ENCODE measurements around the gene STOX1.
A peak's percentile ranks its signal among the peaks of the same experiment; 100 is the strongest.

The STOX1 gene

DNA sequence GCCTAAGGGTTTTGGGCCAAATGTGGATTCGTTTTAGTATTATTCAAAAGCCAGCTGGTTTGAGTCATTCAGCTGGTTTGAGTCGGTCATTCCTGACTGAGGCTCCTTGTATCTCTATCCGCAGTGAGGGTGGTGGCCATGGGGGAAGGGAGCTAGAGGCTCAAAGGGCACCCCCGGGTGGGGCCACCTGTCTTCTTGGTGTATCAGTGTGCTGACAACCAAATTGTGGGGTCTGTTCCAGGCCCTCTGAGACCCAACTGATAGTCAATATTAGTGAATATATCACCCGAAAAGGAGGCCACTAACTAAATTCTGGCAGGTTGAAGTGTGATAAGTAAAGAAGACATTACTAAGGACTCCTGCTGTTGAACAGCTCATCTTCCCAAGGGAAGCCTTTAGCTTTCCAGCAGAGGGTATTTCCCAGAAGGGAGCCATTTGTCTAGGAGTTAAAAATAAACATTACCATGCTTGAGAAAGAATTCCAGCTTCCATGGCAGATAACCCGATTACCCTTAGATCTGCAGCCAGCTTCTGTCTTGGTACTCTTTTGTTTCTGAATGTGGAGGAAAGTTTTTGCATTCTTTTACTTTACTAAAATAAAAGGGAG, 43.9 kb downstream of the STOX1 start:
- H3K9me3 ChIP-seq (ENCODE audit: control insufficient read depth, low read length), result no peaks in the 10 kb centered on the region
- no peaks in the 10 kb centered on the region for H3K4me1 ChIP-seq (ENCODE audit: control insufficient read depth, insufficient read depth, low read length)
- H3K27me3 ChIP-seq (ENCODE audit: control insufficient read depth, insufficient read depth, low read length), result no peaks in the 10 kb centered on the region
- no peak overlapping the region for H3K9ac ChIP-seq (ENCODE audit: low read length)
- no peak overlapping the region for H3K4me3 ChIP-seq (ENCODE audit: low read length)
- no peaks in the 10 kb centered on the region for H3K36me3 ChIP-seq (ENCODE audit: control insufficient read depth, insufficient read depth, low read length)

DNA sequence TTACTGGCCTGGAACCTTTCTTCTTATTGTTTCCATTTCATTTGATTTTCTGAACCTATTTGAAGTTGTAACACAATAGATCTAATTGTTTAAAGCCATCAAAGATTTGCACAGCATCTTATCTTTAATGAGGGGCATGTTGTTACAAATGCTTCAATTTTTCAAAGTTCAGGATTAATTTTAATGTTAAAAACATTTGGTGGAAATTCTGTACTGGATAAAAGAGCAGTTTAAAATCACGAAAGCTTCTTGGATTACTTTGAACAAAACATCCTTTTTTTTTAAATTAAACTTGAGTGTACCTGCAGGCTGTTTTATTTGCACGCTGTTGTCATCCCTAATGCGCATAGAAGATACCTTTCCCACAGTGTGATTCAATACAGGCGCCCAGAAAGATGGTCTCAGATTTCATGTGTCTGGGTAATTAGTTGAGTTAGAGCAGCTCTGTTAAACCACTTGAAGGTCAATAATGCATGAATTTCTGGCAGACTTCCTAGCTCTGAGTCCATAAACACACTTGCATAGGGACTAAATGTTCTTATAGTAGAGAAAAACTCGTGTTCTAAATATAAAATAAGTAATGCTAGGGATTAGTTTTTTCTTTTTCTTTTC, 44.5 kb downstream of the STOX1 start:
- Histone ChIP-seq H3K4me1 (ENCODE audit: control insufficient read depth, insufficient read depth, low read length) (no peaks in the 10 kb centered on the region), H3K9me3 (ENCODE audit: control insufficient read depth, low read length) (no peaks in the 10 kb centered on the region), H3K27me3 (ENCODE audit: control insufficient read depth, insufficient read depth, low read length) (no peaks in the 10 kb centered on the region), H3K36me3 (ENCODE audit: control insufficient read depth, insufficient read depth, low read length) (no peaks in the 10 kb centered on the region), H3K4me3 (ENCODE audit: low read length) (no peak overlapping the region), H3K9ac (ENCODE audit: low read length) (no peak overlapping the region)

DNA sequence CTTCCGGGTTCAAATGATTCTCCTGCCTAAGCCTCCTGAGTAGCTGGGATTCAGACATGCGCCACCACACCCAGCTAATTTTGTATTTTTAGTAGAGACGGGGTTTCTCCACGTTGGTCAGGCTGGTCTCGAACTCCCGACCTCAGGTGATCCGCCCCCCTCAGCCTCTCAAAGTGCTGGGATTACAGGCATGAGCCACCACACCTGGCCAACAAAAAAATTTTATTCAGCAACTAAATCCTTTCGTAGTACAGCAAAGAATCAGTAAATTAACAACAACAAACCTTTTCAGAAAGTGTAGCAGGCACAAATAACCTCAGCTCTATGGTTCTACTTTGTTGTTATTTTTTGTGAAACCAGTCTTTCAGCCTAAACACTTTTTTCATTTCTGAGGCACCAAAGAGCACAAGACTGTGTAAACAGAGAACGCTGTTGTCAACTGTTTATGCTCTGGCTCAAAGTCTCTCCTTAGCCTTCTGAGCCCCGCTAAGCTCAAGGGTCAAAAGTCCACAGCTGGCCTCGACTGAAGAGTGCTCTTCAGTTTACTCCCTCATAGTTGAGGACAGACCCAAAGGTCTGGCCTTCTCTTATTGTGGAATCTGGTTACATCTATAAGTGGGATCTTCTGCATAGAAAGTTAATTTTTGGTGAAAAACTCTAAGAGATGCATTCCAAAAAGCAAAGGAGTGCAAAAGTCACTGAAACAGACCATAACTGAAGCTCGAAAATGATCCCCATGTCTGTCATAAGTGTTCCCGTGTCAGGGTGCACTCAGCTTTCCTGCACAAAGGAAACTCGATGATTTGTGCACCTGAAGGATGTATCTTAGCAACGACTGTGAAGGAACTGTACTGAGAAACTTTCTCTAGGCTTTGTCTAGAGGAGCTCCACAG, 49.2 kb downstream of the STOX1 start:
- Histone ChIP-seq H3K9ac (ENCODE audit: low read length) (no peak overlapping the region), H3K4me3 (ENCODE audit: low read length) (no peak overlapping the region), H3K27me3 (ENCODE audit: control insufficient read depth, insufficient read depth, low read length) (no peaks in the 10 kb centered on the region), H3K9me3 (ENCODE audit: control insufficient read depth, low read length) (no peaks in the 10 kb centered on the region), H3K4me1 (ENCODE audit: control insufficient read depth, insufficient read depth, low read length) (no peaks in the 10 kb centered on the region), H3K36me3 (ENCODE audit: control insufficient read depth, insufficient read depth, low read length) (no peaks in the 10 kb centered on the region)

DNA sequence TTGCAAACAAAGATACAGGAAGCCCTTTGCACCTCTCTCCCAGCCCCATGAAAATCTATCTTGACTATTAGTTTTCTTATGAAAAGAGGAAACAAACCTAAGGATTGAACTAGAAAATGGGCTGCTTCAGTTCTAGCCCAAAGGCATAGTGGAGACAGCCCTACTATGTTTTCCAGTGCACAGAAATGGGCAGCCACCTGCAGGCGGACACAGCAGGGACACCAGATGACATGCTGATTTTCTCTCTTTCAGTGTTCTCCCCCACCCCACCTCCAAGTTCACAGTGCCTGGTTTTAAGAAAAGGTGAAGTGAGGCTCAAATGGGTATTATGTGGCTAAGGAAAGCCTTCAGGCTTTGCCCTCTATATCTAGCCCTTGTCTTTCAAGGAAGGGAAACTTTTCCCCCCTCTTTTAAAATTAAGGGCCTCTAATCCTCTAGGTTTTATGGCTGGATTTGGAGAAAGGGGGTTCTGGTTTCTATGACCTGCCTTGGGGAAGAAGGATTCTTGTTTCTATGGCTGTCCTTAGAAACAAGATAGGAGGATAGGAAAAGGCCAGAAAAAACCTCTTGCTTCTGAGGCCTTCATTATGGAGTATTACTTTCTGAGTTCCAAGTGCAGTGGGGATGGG, 50.3 kb downstream of the STOX1 start:
- Histone ChIP-seq H3K9me3 (ENCODE audit: control insufficient read depth, low read length) (no peaks in the 10 kb centered on the region), H3K4me1 (ENCODE audit: control insufficient read depth, insufficient read depth, low read length) (no peaks in the 10 kb centered on the region), H3K36me3 (ENCODE audit: control insufficient read depth, insufficient read depth, low read length) (no peaks in the 10 kb centered on the region), H3K27me3 (ENCODE audit: control insufficient read depth, insufficient read depth, low read length) (no peaks in the 10 kb centered on the region), H3K4me3 (ENCODE audit: low read length) (no peak overlapping the region), H3K9ac (ENCODE audit: low read length) (no peak overlapping the region)

DNA sequence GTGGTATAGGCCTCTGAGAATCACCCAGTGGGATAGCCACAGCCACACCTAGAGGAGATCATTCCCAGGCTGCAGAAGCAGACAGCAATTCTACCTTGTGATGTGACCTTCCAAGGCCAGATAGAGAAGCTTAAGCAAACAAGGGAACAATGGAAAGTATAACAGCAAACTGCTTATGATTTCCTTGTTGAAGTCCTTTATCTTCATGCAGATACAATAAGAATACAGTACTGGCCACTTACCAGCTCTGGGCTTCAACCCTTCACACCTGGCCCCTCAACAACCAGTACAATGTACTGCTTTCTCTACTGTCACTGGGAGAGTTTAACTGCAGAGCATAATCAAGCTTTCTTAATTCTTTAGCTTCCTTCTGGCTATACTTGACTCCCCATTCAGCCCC, 51.2 kb downstream of the STOX1 start:
- Histone ChIP-seq H3K9me3 (ENCODE audit: control insufficient read depth, low read length) (no peaks in the 10 kb centered on the region), H3K9ac (ENCODE audit: low read length) (no peak overlapping the region), H3K36me3 (ENCODE audit: control insufficient read depth, insufficient read depth, low read length) (no peaks in the 10 kb centered on the region), H3K4me3 (ENCODE audit: low read length) (no peak overlapping the region), H3K4me1 (ENCODE audit: control insufficient read depth, insufficient read depth, low read length) (no peaks in the 10 kb centered on the region), H3K27me3 (ENCODE audit: control insufficient read depth, insufficient read depth, low read length) (no peaks in the 10 kb centered on the region)

DNA sequence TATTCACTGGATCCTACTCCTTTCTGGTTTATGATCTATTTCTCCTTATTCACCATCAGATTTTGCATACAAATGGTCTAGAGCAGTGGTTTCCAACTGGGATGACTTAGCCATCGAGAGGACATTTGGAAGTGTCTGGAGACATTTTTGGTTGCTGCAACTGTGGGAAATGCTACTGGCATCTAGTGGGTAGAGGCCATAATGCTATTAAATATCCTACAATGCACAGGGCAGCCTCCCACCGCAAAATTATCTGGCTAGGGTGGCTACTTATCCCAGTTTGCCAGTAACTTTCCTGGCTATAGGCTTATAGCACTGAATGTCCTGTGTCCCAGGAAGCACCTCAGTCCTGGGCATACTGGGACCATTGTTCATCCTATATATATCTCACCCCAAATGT, 52.3 kb downstream of the STOX1 start:
- Histone ChIP-seq H3K27me3 (ENCODE audit: control insufficient read depth, insufficient read depth, low read length) (no peaks in the 10 kb centered on the region), H3K36me3 (ENCODE audit: control insufficient read depth, insufficient read depth, low read length) (no peaks in the 10 kb centered on the region), H3K9me3 (ENCODE audit: control insufficient read depth, low read length) (no peaks in the 10 kb centered on the region), H3K4me1 (ENCODE audit: control insufficient read depth, insufficient read depth, low read length) (no peaks in the 10 kb centered on the region), H3K9ac (ENCODE audit: low read length) (no peak overlapping the region), H3K4me3 (ENCODE audit: low read length) (no peak overlapping the region)

DNA sequence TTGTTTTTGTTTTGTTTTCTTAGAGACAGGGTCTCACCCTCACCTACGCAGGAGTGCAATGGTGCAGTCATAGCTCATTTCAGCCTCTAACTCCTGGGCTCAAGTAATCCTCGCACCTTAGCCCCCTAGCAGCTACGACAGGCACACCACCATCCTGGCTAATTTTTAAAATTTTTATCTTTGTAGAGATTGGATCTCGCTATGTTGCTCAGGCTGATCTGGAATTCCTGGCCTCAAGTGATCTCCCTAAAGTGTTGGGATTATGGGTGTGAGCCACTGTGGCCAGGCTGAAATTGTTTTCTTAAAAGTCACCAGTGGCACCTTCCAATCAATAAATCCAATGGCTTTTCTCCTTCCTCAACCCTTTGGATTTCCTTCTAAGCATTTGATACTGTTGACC, 52.9 kb downstream of the STOX1 start:
- Histone ChIP-seq H3K27me3 (ENCODE audit: control insufficient read depth, insufficient read depth, low read length) (no peaks in the 10 kb centered on the region), H3K36me3 (ENCODE audit: control insufficient read depth, insufficient read depth, low read length) (no peaks in the 10 kb centered on the region)

DNA sequence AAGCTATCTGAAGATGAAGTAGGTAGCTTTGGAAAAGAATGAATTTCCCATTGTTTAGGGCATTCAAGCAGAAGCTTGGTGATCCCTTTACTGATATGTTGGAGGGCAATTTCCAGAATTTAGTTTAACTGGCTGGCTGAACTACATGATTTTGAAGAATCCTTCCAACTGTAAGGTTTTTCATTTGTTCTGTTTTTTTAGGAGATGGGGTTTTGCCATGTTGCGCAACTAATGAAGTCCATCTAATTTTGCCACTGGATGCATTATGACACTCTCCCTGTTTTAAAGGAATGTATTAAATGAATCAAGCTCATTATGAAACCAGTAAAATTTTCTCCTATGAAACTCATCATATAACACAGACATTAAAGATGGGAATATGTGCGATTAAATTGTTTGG, 67.7 kb downstream of the STOX1 start:
- Histone ChIP-seq H3K4me1 (ENCODE audit: control insufficient read depth, insufficient read depth, low read length) (no peaks in the 10 kb centered on the region), H3K9ac (ENCODE audit: low read length) (no peak overlapping the region), H3K27me3 (ENCODE audit: control insufficient read depth, insufficient read depth, low read length) (no peaks in the 10 kb centered on the region), H3K4me3 (ENCODE audit: low read length) (no peak overlapping the region), H3K9me3 (ENCODE audit: control insufficient read depth, low read length) (no peaks in the 10 kb centered on the region), H3K36me3 (ENCODE audit: control insufficient read depth, insufficient read depth, low read length) (no peaks in the 10 kb centered on the region)

More for the DNA sequence above, 52.9 kb downstream of the STOX1 start:
- H3K9ac ChIP-seq (ENCODE audit: low read length), result no peak overlapping the region
- no peak overlapping the region for H3K4me3 ChIP-seq (ENCODE audit: low read length)
- H3K4me1 ChIP-seq (ENCODE audit: control insufficient read depth, insufficient read depth, low read length), result no peaks in the 10 kb centered on the region
- no peaks in the 10 kb centered on the region for H3K9me3 ChIP-seq (ENCODE audit: control insufficient read depth, low read length)

DNA sequence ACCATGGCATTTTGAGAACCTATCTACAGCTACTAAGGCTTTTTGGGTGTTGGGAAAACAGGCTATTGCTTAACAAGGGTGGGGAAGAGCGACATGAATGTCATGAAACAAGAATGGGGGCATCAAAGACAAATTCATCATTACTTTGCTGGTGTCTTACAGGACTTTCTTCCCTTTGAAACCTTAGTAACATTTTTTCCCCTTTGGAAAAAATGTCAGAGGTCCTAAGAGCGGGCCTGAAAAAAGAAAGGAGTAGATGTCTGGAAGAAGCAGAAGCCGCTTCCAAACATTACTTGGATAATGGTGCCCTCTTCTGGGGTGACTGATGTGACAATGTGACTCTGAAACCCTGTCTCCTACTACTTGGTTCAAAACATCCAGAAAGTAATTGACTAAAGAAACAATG, 70.0 kb downstream of the STOX1 start:
- Histone ChIP-seq H3K9ac (ENCODE audit: low read length) (no peak overlapping the region), H3K36me3 (ENCODE audit: control insufficient read depth, insufficient read depth, low read length) (no peaks in the 10 kb centered on the region), H3K9me3 (ENCODE audit: control insufficient read depth, low read length) (no peaks in the 10 kb centered on the region), H3K27me3 (ENCODE audit: control insufficient read depth, insufficient read depth, low read length) (no peaks in the 10 kb centered on the region), H3K4me1 (ENCODE audit: control insufficient read depth, insufficient read depth, low read length) (peaks cover 9% of the 10 kb centered on the region), H3K4me3 (ENCODE audit: low read length) (no peak overlapping the region)

DNA sequence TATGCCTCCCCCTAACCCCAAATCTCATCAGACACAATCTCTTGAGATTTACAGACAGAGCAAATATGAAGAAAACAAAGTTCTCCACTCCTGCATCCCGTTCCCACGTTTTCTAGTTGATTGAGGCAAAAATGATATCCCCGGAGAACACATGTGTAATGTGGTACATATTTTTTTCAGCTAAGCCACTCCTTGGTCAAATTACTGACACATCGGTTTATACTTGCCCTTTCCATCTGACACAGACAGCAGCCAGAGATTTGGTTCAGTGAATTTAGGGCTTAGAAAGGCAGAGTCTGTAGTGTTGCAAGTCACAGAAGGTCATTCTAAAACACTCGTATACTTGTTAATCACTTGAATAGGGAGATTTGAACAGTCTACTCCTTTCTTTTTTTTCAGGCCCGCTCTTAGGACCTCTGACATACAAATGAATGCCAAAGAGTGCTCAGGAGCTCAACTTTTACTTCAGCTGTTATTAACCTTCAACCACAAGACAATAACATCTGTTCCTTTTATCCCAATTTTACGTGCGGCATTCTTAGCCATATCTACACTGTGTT, 71.9 kb downstream of the STOX1 start:
- Histone ChIP-seq H3K4me3 (ENCODE audit: low read length) (no peak overlapping the region), H3K27me3 (ENCODE audit: control insufficient read depth, insufficient read depth, low read length) (no peaks in the 10 kb centered on the region), H3K9me3 (ENCODE audit: control insufficient read depth, low read length) (no peaks in the 10 kb centered on the region), H3K4me1 (ENCODE audit: control insufficient read depth, insufficient read depth, low read length) (peaks cover 17% of the 10 kb centered on the region), H3K9ac (ENCODE audit: low read length) (no peak overlapping the region), H3K36me3 (ENCODE audit: control insufficient read depth, insufficient read depth, low read length) (no peaks in the 10 kb centered on the region)

DNA sequence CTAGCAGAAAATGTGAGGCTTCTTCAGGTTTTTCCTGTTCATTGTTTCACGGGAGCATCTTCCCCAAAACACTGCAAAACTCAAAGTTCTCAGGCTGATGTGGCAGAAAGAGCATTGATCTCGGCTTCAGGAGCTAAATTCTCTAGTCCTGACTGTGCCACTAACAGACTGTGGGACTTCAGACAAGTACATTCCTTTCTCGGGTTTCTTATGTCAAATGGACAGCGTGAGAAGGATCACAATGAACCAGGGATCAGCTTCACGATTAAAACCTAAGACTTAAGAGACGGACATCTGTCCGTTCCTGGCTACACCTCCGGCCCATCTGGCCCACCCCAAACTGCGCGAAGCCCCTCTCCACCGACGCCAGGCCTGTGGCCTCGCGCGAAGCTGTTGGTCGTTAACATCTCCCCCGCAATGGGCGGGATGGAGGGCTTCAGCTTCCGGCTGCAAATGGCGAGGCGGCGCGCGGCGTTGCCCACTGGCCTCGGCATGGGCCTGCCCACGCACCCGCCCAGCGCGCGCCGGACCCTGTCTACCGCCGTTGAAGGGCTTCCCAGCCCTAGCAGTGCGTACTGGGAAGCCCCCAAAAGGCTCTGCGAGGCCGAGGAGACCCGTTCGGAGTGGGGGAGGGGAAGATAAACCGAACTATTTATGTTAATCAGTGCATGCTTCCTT, 73.2 kb downstream of the STOX1 start:
- Histone ChIP-seq H3K4me3 (ENCODE audit: low read length) (peak overlapping the region; percentile 91), H3K4me1 (ENCODE audit: control insufficient read depth, insufficient read depth, low read length) (peaks cover 17% of the 10 kb centered on the region), H3K27me3 (ENCODE audit: control insufficient read depth, insufficient read depth, low read length) (no peaks in the 10 kb centered on the region), H3K9me3 (ENCODE audit: control insufficient read depth, low read length) (no peaks in the 10 kb centered on the region), H3K9ac (ENCODE audit: low read length) (peak overlapping the region; percentile 95), H3K36me3 (ENCODE audit: control insufficient read depth, insufficient read depth, low read length) (no peaks in the 10 kb centered on the region)
